PC-9 (cell line): ENCODE results near the gene UNC13A. TPM values are rescaled to one million over a fixed set of nuclear protein-coding genes. Genes with fewer than 3 reads are reported as not detected.

Source experiments
- BruUV-seq: library from RNA; stranded (reverse); fragments of 400-500 nt; replicated peaks from 2 replicates; lab custom pipeline; 2021; lab: Mats Ljungman, UMichigan
- CTCF ChIA-PET: fragments of 300-600 bp; sonication (Branson Sonifier 250); formaldehyde crosslinking; loops from one replicate; lab custom pipeline; 2022; ENCODE audit warnings: antibody characterized with exemption; lab: Charles Lee
- POLR2A ChIA-PET: fragments of 300-600 bp; sonication (Branson Sonifier 250); formaldehyde crosslinking; loops from one replicate; lab custom pipeline; 2022; ENCODE audit warnings: antibody characterized with exemption; ENCODE audit not compliant: unreplicated experiment; lab: Charles Lee
- DNase-seq, 2 experiments: peaks; one replicate each; pipeline versions ENCODE4 v3.0.0 to v3.0.0-alpha.2; 2015 to 2022; ENCODE audit warnings: mixed read lengths in 1 of 2
- H2AFZ ChIP-seq: fragments of 200-600 bp; sonication (generic); 2 replicates; pipeline ENCODE4 v1.8.1; 2017; ENCODE audit warnings: antibody characterized with exemption
- H3F3A ChIP-seq: fragments of 200-600 bp; sonication (generic); 2 replicates; pipeline ENCODE4 v1.8.1; 2017; ENCODE audit warnings: antibody characterized with exemption, mild to moderate bottlenecking, low read depth; ENCODE audit not compliant: insufficient read depth
- H3K27ac ChIP-seq: fragments of 200-600 bp; sonication (generic); 2 replicates; pipeline ENCODE4 v1.6.1; 2016; ENCODE audit warnings: mixed run types
- H3K27me3 ChIP-seq: fragments of 200-600 bp; sonication (generic); 2 replicates; pipeline ENCODE4 v1.6.1; 2016; ENCODE audit warnings: low read depth, mixed run types; ENCODE audit not compliant: insufficient read depth
- H3K36me3 ChIP-seq: fragments of 200-600 bp; sonication (generic); 2 replicates; pipeline ENCODE4 v1.6.1; 2016; ENCODE audit warnings: low read depth, mixed run types
- H3K4me1 ChIP-seq: fragments of 200-600 bp; sonication (generic); replicated peaks from 2 replicates; pipeline ENCODE4 v1.6.1; 2016; ENCODE audit warnings: mixed run types; ENCODE audit not compliant: insufficient read depth
- H3K4me2 ChIP-seq: fragments of 200-600 bp; sonication (generic); 2 replicates; pipeline ENCODE4 v1.6.1; 2017; ENCODE audit warnings: mixed run types
- H3K4me3 ChIP-seq: fragments of 200-600 bp; sonication (generic); 2 replicates; pipeline ENCODE4 v1.6.1; 2016; ENCODE audit warnings: mixed run types
- H3K79me2 ChIP-seq: fragments of 200-600 bp; sonication (generic); 2 replicates; pipeline ENCODE4 v1.6.1; 2017; ENCODE audit warnings: low read depth, mixed run types
- H3K9me2 ChIP-seq: fragments of 200-600 bp; sonication (generic); 2 replicates; pipeline ENCODE4 v1.8.1; 2017; ENCODE audit warnings: mild to moderate bottlenecking; ENCODE audit not compliant: insufficient read depth
- H3K9me3 ChIP-seq: fragments of 200-600 bp; sonication (generic); 2 replicates; pipeline ENCODE4 v1.8.1; 2016; ENCODE audit warnings: low read depth; ENCODE audit not compliant: insufficient read depth
- H4K20me1 ChIP-seq: fragments of 200-600 bp; sonication (generic); 2 replicates; pipeline ENCODE4 v1.8.1; 2017; ENCODE audit not compliant: insufficient read depth
- CTCF ChIP-seq: fragments of 200-600 bp; sonication (generic); conservative IDR thresholded peaks from 2 replicates; pipeline ENCODE4 v1.6.1; 2017; ENCODE audit warnings: mixed run types, antibody characterized with exemption, mild to moderate bottlenecking, moderate library complexity
- EZH2 ChIP-seq: fragments of 200-600 bp; sonication (generic); IDR thresholded peaks from 2 replicates; pipeline ENCODE4 v1.8.0; 2017; ENCODE audit warnings: antibody characterized with exemption, low read depth
- intact Hi-C: fragments of 100-400 bp; cut with micrococcal nuclease; formaldehyde crosslinking; loops from one replicate; pipeline ENCODE4 v1.10.0; 2022; ENCODE audit not compliant: unreplicated experiment
- total RNA-seq: library from RNA; stranded (reverse); gene quantifications from 2 replicates; pipeline ENCODE4 v1.2.3, GENCODE V29; 2021

UNC13A gene
- total RNA-seq, 1 experiment from 2014 or later = 0.17 TPM

- Histone ChIP-seq H3K4me3 (peak overlapping the region; percentile 16; the same call in 1 of the 2 replicates), H3K79me2 (no peaks in the 10 kb centered on the region), H2AFZ (no peak overlapping the region), H3K36me3 (no peaks in the 10 kb centered on the region), H3K27ac (no peak overlapping the region), H3K4me1 (peaks cover 9% of the 10 kb centered on the region), H4K20me1 (no peaks in the 10 kb centered on the region), H3K27me3 (peaks cover 49% of the 10 kb centered on the region), H3K9me2 (no peaks in the 10 kb centered on the region), H3K9me3 (no peaks in the 10 kb centered on the region), H3K4me2 (peak overlapping the region; percentile 76), H3F3A (0 out of 2 replicates have a peak, but pooled peaks cover 17% of the 10 kb centered on the region)
- DNase-seq = no peak
- intact Hi-C loops = no loop called here
- no TSS peak for BruUV-seq
- CTCF ChIA-PET = no interaction called here
- POLR2A ChIA-PET = interaction anchor here (0.6 kb wide), 2 partner anchors 18 to 263 kb away, joined by 7 to 19 read pairs; no protein-coding TSS in a partner anchor
- TF ChIP-seq CTCF = no peak
- TF ChIP-seq EZH2 = no peak
These were observed 8.5 kb downstream of the UNC13A start for GRCh38 chr19:17679526-17680229.

GRCh38 chr19:17678836-17679235, 9.3 kb downstream of the UNC13A start:
- no peak for DNase-seq
- TF ChIP-seq EZH2 (no peak), CTCF (no peak)
- Histone ChIP-seq H3K4me1 (peaks cover 9% of the 10 kb centered on the region), H3K9me3 (no peaks in the 10 kb centered on the region), H3K4me2 (no peak overlapping the region), H3K9me2 (no peaks in the 10 kb centered on the region), H3K27me3 (peaks cover 46% of the 10 kb centered on the region), H4K20me1 (no peaks in the 10 kb centered on the region), H3K36me3 (no peaks in the 10 kb centered on the region), H3K4me3 (no peak overlapping the region), H3F3A (0 out of 2 replicates have a peak, but pooled peaks cover 17% of the 10 kb centered on the region), H3K79me2 (no peaks in the 10 kb centered on the region), H3K27ac (no peak overlapping the region), H2AFZ (no peak overlapping the region)
- BruUV-seq = no TSS peak
- intact Hi-C loops = no loop called here
- ChIA-PET CTCF (no interaction called here), POLR2A (no interaction called here)

GRCh38 chr19:17677002-17677401, 11.2 kb downstream of the UNC13A start:
- Histone ChIP-seq H3K27ac (no peak overlapping the region), H3K4me1 (peaks cover 9% of the 10 kb centered on the region), H3K4me3 (no peak overlapping the region), H3K9me3 (no peaks in the 10 kb centered on the region), H3K4me2 (no peak overlapping the region), H3F3A (0 out of 2 replicates have a peak, but pooled peaks cover 14% of the 10 kb centered on the region), H4K20me1 (no peaks in the 10 kb centered on the region), H3K27me3 (peaks cover 34% of the 10 kb centered on the region), H2AFZ (no peak overlapping the region), H3K9me2 (no peaks in the 10 kb centered on the region), H3K79me2 (no peaks in the 10 kb centered on the region), H3K36me3 (no peaks in the 10 kb centered on the region)
- CTCF ChIA-PET = interaction anchor here (0.6 to 0.7 kb wide), 6 partner anchors 9 to 297 kb away, joined by 3 to 8 read pairs (median 4); no protein-coding TSS in a partner anchor
- POLR2A ChIA-PET = interaction anchor here (0.6 kb wide), 1 partner anchor 60 kb away, joined by 16 read pairs; no protein-coding TSS in a partner anchor
- no TSS peak for BruUV-seq
- intact Hi-C loops = no loop called here
- TF ChIP-seq CTCF (peak; percentile 50), EZH2 (no peak)
- peak in 1 of 2 experiments; percentile 14 for DNase-seq
